HG03045 (cell line): Measurements from ENCODE around the gene ANKS1A.
"Not testable (repeated sequence)": the region's sequence is repeated elsewhere in the genome, so short reads cannot be mapped to it uniquely, and the experiment has no call there.

Source experiments
- ATAC-seq: cut with Tn5 transposase; IDR thresholded peaks from one replicate; pipeline ENCODE4 v1.9.1; 2021; ENCODE audit warnings: mild to moderate bottlenecking, moderate library complexity; ENCODE audit not compliant: unreplicated experiment

The ANKS1A gene

GRCh38 chr6:34990971-34991560 is 102.0 kb downstream of the ANKS1A start:
- ATAC-seq = no peak

DNA sequence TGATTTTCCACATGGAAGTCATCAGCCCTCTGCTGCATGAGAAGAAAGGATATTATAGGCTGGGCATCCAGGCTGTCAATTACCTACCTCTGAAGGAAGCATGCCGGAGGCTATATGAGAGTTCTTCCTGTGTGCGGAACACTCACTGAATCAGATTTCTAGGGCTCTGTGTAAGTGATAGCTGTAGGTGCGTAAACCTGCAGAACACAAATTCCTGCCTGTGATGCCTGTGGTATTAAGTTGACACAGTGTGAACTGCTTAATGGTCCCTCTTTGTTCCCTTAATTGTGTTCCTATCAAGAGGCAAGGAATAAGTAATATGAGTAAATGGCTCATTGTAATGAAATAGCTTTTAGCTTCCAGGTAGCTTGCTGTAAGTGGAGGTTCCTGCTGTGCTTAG is 103.3 kb downstream of the ANKS1A start:
- ATAC-seq = no peak

GRCh38 chr6:34993213-34993612 is 104.2 kb downstream of the ANKS1A start:
- no peak for ATAC-seq

DNA sequence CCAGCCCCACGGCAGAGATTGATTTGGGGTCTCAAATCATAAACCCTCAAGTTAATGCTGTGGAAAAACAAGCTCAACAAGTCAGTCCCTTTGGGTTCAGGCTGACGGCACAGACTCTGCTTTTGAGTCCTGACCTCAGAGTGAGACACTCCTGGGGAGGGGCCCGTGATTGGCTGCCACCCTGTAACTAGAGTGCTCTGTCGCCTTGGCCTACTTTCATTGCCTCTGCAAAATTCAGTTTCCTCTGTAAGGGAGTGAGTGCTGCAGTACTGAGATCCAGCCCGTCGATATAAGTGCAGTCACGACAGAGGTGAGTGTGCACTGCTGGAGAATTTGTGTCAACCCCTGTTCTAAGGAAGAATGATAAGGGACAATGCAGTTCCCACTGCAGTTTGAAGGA is 105.6 kb downstream of the ANKS1A start:
- ATAC-seq = no peak

GRCh38 chr6:34998417-34998816 is 109.4 kb downstream of the ANKS1A start:
- not testable (repeated sequence) for ATAC-seq

GRCh38 chr6:34999153-34999552 is 110.1 kb downstream of the ANKS1A start:
- not testable (repeated sequence) for ATAC-seq

- ATAC-seq = not testable (repeated sequence)
Observed at GRCh38 chr6:34999962-35000361, 110.9 kb downstream of the ANKS1A start.

DNA sequence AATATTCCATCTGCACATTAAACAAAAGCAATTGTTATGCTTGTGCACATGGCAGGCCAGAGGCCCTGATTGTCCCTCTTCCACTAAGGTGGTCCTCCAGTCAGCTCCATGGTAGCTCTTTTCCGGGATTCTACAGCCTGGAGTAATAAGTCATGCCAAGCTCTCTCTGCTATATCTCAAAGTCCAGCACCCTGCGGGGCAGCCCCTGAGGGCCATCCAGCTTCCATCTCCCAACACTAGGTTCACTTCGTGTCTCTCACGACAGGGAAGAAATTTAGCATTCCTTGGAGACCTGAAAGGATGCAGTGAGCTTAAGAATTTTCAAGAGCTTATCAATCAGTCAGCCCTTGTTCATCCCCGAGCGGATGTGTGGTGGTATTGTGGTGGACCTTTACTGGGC is 112.3 kb downstream of the ANKS1A start:
- not testable (repeated sequence) for ATAC-seq

DNA sequence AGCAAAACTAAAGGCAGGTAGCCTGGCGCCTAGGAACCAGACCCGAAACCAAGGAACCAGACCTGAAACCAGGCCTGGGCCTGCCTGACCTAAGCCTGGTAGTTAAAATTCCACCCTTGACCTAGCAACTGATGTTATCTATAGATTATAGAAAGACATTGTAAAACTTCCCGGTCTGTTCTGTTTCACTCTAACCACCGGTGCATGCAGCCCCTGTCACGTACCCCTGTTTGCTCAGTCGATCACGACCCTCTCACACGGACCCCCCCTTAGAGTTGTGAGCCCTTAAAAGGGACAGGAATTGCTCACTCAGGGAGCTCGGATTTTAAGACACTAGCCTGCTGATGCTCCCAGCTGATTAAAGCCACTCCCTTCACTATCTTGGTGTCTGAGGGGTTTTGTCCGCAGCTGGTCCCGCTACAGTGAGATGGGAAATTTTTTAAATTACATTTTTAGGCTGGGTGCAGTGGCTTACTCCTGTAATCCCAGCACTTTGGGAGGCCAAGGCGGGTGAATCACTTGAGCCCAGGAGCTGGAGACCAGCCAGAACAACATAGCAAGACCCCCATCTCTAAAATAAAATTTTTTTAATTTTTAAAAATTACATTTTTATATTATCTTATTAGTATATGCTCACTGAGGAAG is 115.0 kb downstream of the ANKS1A start:
- not testable (repeated sequence) for ATAC-seq

- no peak for ATAC-seq
Observed at GRCh38 chr6:35007016-35007415, 118.0 kb downstream of the ANKS1A start.

GRCh38 chr6:35008858-35009257 is 119.8 kb downstream of the ANKS1A start:
- ATAC-seq = no peak

DNA sequence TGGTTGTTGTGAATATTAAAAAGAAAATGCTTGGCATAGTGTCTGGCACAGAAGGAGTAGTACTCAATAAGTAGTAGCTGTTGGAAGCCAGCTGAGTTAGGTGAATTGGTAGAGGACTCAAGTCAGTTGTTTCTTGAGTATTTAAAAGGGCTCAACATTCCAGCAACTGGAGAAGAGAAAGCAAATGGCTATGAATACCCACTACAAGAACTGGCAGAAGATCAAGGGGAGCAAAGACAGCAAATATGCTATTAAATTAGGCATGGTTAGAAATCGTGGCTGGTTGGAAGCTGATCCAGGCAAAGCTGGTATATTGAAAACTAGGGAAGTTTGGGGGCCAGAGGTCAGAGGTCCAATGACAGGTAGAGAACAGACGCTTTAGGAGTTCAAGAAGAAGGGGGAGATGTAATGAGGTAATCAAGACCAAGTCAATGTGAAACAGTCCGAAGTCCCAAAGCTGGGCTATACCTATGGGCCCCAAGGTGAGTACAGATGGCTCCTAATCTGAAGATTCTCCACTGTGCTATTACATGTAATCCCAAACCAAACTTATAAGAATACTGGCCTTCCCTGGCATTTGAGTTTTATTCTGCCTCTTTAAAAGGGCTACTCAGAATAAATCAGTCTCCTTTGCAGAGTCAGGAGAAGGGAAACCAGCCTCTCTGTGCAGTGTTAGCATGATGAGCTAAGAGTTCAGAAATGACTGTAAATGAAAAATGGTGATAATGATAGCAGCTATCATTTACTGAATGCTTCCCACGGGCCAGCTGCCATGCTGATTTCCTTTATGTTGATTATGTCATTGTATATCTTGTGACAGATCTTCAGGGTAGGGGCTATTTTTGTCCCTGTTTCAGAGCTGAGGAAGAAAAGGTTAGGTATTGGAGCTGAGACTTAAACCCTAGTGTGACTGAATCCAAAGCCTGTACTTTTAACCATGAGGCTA is 122.3 kb downstream of the ANKS1A start:
- ATAC-seq = no peak

DNA sequence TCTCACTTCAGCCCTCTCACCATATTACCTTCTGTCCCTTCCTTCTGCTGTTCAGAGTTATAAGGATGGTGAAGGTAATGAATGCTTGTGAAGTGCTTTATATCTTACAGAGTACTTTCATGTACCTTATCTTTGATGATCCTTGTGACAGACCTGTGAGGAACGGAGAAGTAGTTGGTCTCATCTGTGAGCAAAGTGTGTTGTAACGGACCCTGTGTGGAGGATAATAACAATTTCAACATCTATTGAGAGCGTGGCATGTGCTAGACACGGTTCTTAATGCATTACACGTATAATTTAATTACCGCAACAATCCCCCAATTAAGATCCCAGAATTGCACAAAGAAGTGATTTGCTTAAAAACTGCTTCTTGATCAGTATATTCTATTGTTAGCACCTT is 124.6 kb downstream of the ANKS1A start:
- ATAC-seq = no peak

DNA sequence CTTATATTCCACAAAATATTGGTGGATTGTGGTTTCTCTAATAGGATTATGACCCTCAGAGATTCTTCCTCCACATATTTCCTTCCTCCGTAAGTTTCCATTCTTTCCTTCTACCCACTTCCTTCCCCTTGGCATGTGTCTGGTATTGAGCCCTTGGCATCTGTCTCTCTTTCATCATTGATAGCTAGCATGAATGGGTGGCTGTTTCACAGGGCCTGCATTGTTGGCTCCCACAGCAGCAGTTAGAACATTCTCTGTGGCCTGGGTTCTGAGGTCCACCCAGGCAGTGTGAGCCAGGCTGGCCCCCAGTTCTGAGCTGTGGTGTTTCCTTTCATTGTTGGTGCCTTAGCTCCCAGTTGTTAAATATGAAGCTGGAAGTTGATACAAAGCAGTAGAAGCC is 125.3 kb downstream of the ANKS1A start:
- no peak for ATAC-seq

- ATAC-seq = no peak
Observed at GRCh38 chr6:35014786-35015185, 125.7 kb downstream of the ANKS1A start.

DNA sequence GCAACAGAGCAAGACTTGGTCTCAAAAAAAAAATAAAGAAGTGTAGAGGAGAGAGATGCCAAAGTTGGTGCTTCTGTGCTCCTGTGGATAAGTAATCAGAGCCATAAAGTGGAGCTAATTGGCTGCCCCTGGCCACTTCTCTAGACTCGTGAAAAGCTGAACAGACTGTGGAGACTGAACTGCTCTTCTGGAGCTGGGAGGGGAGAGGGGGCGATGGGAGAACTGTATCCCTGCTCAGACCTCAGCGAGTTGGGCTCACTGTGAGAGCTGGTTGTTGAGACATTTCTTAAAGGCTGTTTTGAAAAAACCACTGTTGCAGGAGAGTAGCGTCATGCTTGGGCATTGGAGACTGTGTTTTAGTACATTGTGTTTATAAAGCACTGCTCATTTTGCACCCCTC is 126.4 kb downstream of the ANKS1A start:
- ATAC-seq = no peak

DNA sequence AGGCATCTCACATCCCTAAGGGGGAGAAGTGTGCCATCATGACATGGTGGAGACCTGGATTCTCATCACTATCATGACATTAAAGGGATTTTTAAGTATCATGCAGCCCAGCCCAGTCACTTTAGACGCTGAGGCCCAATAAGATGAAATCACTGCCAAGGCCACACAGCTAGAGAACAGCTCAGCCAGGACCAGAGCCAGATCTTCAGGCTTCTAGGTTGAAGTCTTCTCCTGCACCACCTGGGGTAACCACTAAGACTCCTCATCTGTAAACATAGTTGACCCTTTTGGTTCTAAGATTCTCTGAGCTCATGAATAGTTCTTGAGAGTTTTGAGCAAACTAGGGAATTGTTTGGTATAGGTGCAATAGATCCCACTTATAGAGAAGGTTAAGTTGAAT is 126.9 kb downstream of the ANKS1A start:
- no peak for ATAC-seq

- no peak for ATAC-seq
Observed at GRCh38 chr6:35016502-35017321, 127.7 kb downstream of the ANKS1A start.

DNA sequence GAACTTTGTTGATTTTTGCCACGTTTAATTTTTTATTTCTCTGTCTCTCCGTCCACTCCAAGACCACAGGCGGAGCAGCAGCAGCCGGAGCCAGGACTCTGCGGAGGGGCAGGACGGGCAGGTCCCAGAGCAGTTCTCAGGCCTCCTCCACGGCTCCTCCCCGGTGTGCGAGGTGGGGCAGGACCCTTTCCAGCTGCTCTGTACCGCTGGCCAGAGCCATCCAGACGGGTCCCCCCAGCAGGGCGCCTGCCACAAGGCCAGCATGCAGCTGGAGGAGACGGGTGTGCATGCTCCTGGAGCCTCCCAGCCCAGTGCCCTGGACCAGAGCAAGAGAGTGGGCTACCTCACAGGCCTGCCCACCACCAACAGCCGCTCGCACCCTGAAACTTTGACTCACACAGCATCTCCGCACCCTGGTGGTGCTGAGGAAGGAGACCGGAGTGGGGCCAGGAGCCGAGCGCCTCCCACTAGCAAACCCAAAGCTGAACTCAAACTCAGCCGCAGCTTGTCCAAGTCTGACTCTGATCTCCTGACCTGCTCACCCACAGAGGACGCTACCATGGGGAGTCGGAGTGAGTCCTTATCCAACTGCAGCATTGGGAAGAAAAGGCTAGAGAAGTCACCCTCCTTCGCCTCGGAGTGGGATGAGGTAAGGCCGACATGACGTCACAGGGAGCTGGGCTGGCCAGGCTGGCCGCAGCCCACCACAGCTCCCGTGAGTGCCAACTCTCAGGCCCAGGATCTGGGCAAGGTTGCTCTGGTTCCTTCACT is 128.5 kb downstream of the ANKS1A start:
- no peak for ATAC-seq

DNA sequence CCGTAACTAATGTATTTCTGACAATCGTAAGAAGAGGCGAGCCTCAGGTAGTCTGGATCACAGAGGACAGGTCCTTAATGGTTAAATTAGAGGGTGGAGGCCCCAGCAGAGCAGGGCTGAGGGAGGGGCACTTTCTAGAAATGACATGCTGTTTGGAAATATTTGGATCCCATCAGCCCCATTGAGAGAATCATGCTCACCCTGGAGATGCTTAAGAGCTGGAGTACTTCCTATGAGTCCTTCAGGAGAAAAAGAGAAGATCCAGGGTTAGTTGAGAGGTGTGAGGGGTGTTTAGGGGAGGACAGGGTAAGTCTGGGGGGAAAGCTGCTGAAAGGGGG is 129.1 kb downstream of the ANKS1A start:
- ATAC-seq = no peak
